ENCODE data around the gene BTBD9. TPM values are rescaled to one million over a fixed set of nuclear protein-coding genes. Genes with fewer than 3 reads are reported as not detected.

BTBD9 gene
- total and polyA plus RNA-seq, 7 experiments from 2014 or later, result 12.7 to 58.8 (median 37.8) TPM

GRCh38 chr6:38566295-38567030, 73.3 kb downstream of the BTBD9 start:
- ChIA-PET CTCF (no interaction called here), POLR2A (no interaction called here)
- Mint-ChIP-seq H3K36me3 (peaks cover 3 to 37% (median 30%) of the 10 kb centered on the region in 5 donors), H3K4me1 (peaks cover 6 to 17% (median 9%) of the 10 kb centered on the region in 7 donors), H3K27ac (no peak overlapping the region), H3K9me3 (peaks cover 0 to 1% (median 0%) of the 10 kb centered on the region in 11 donors), H3K27me3 (peaks cover 0 to 4% (median 0%) of the 10 kb centered on the region in 5 donors), H3K4me3 (no peak overlapping the region)
- DNase-seq (no peak), ATAC-seq (no peak)
- Histone ChIP-seq H3K36me3 (ENCODE audit: control insufficient read depth in 2 of 3, insufficient read depth in 3 of 3, low read length in 3 of 3) (no peaks in the 10 kb centered on the region), H3K9me3 (ENCODE audit: control insufficient read depth in 2 of 3, low read length in 3 of 3) (no peaks in the 10 kb centered on the region), H3K27me3 (ENCODE audit: control insufficient read depth in 2 of 2, insufficient read depth in 2 of 2, low read length in 2 of 2) (no peaks in the 10 kb centered on the region), H3K4me3 (ENCODE audit: low read length) (no peak overlapping the region), H3K27ac (ENCODE audit: low read depth, low read length) (no peak overlapping the region), H3K4me1 (ENCODE audit: control insufficient read depth in 2 of 2, insufficient read depth in 2 of 2, low read length in 2 of 2) (peaks cover under 1 to 2% of the 10 kb centered on the region in 2 donors)
- intact Hi-C loops (cut with micrococcal nuclease), result no loop called here

GRCh38 chr6:38564301-38564700, 75.4 kb downstream of the BTBD9 start:
- Histone ChIP-seq H3K27me3 (ENCODE audit: control insufficient read depth in 2 of 2, insufficient read depth in 2 of 2, low read length in 2 of 2) (no peaks in the 10 kb centered on the region), H3K9me3 (ENCODE audit: control insufficient read depth in 2 of 3, low read length in 3 of 3) (no peaks in the 10 kb centered on the region), H3K4me3 (ENCODE audit: low read length) (no peak overlapping the region), H3K27ac (ENCODE audit: low read depth, low read length) (no peak overlapping the region), H3K4me1 (ENCODE audit: control insufficient read depth in 2 of 2, insufficient read depth in 2 of 2, low read length in 2 of 2) (no peaks in the 10 kb centered on the region), H3K36me3 (ENCODE audit: control insufficient read depth in 2 of 3, insufficient read depth in 3 of 3, low read length in 3 of 3) (no peaks in the 10 kb centered on the region)
- Mint-ChIP-seq H3K4me3 (no peak overlapping the region), H3K27ac (peak overlapping the region in 1 of 9 donors; percentile 61), H3K27me3 (peaks cover 0 to 4% (median 0%) of the 10 kb centered on the region in 5 donors), H3K9me3 (peaks cover 0 to 1% (median 0%) of the 10 kb centered on the region in 11 donors), H3K36me3 (peaks cover 3 to 40% (median 30%) of the 10 kb centered on the region in 5 donors), H3K4me1 (peaks cover 0 to 6% (median 0%) of the 10 kb centered on the region in 7 donors)
- no peak for DNase-seq
- ChIA-PET POLR2A (no interaction called here), CTCF (interaction anchor here (1.1 kb wide), 1 partner anchor 14 kb away, joined by 3 read pairs; no protein-coding TSS in a partner anchor)
- intact Hi-C loops (cut with micrococcal nuclease), result no loop called here
- no peak for ATAC-seq

GRCh38 chr6:38555606-38556005, 84.1 kb downstream of the BTBD9 start:
- ChIA-PET POLR2A (no interaction called here), CTCF (no interaction called here)
- H3K4me3 ChIP-seq (ENCODE audit: low read length), result no peak overlapping the region
- H3K9me3 Mint-ChIP-seq, result no peaks in the 10 kb centered on the region
- H3K4me1 ChIP-seq (ENCODE audit: control insufficient read depth in 2 of 2, insufficient read depth in 2 of 2, low read length in 2 of 2), result no peaks in the 10 kb centered on the region
- no peaks in the 10 kb centered on the region for H3K27me3 ChIP-seq (ENCODE audit: control insufficient read depth in 2 of 2, insufficient read depth in 2 of 2, low read length in 2 of 2)
- peaks cover 0 to 23% (median 4%) of the 10 kb centered on the region in 5 donors for H3K36me3 Mint-ChIP-seq
- ATAC-seq (no peak), DNase-seq (no peak)
- peaks cover 0 to 6% (median 0%) of the 10 kb centered on the region in 7 donors for H3K4me1 Mint-ChIP-seq
- no peak overlapping the region for H3K27ac Mint-ChIP-seq
- no peaks in the 10 kb centered on the region for H3K9me3 ChIP-seq (ENCODE audit: control insufficient read depth in 2 of 3, low read length in 3 of 3)
- H3K4me3 Mint-ChIP-seq, result no peak overlapping the region
- no peaks in the 10 kb centered on the region for H3K27me3 Mint-ChIP-seq
- peaks cover 0 to 6% (median 3%) of the 10 kb centered on the region in 3 experiments for H3K36me3 ChIP-seq (ENCODE audit: control insufficient read depth in 2 of 3, insufficient read depth in 3 of 3, low read length in 3 of 3)
- intact Hi-C loops (cut with micrococcal nuclease), result no loop called here
- H3K27ac ChIP-seq (ENCODE audit: low read depth, low read length), result no peak overlapping the region

- H3K4me1 Mint-ChIP-seq, result peaks cover 0 to 6% (median 0%) of the 10 kb centered on the region in 7 donors
- no peaks in the 10 kb centered on the region for H3K4me1 ChIP-seq (ENCODE audit: control insufficient read depth in 2 of 2, insufficient read depth in 2 of 2, low read length in 2 of 2)
- peaks cover 0 to 22% (median 4%) of the 10 kb centered on the region in 5 donors for H3K36me3 Mint-ChIP-seq
- no peak overlapping the region for H3K4me3 ChIP-seq (ENCODE audit: low read length)
- H3K4me3 Mint-ChIP-seq, result no peak overlapping the region
- intact Hi-C loops (cut with micrococcal nuclease), result no loop called here
- no peaks in the 10 kb centered on the region for H3K27me3 Mint-ChIP-seq
- H3K27me3 ChIP-seq (ENCODE audit: control insufficient read depth in 2 of 2, insufficient read depth in 2 of 2, low read length in 2 of 2), result no peaks in the 10 kb centered on the region
- no peaks in the 10 kb centered on the region for H3K9me3 ChIP-seq (ENCODE audit: control insufficient read depth in 2 of 3, low read length in 3 of 3)
- no peak for ATAC-seq
- POLR2A ChIA-PET, result no interaction called here
- H3K27ac Mint-ChIP-seq, result peak overlapping the region in 1 of 9 donors; percentile 13
- peaks cover 0 to 6% (median 3%) of the 10 kb centered on the region in 3 experiments for H3K36me3 ChIP-seq (ENCODE audit: control insufficient read depth in 2 of 3, insufficient read depth in 3 of 3, low read length in 3 of 3)
- H3K27ac ChIP-seq (ENCODE audit: low read depth, low read length), result no peak overlapping the region
- no peak for DNase-seq
- H3K9me3 Mint-ChIP-seq, result no peaks in the 10 kb centered on the region
- CTCF ChIA-PET, result no interaction called here
These were observed 84.9 kb downstream of the BTBD9 start for GRCh38 chr6:38554700-38555413.

- no peak for ATAC-seq
- CTCF ChIA-PET, result no interaction called here
These were observed 85.7 kb downstream of the BTBD9 start for GRCh38 chr6:38554014-38554413.

GRCh38 chr6:38552121-38552520, 87.6 kb downstream of the BTBD9 start:
- ChIA-PET POLR2A (no interaction called here), CTCF (no interaction called here)
- Mint-ChIP-seq H3K27me3 (no peaks in the 10 kb centered on the region), H3K4me3 (no peak overlapping the region), H3K9me3 (no peaks in the 10 kb centered on the region), H3K36me3 (peaks cover 3 to 25% (median 11%) of the 10 kb centered on the region in 5 donors), H3K4me1 (peaks cover 0 to 6% (median 0%) of the 10 kb centered on the region in 7 donors), H3K27ac (no peak overlapping the region)
- ATAC-seq (peak; percentile 77), DNase-seq (no peak)
- peaks cover 0 to 3% (median 2%) of the 10 kb centered on the region in 3 experiments for H3K36me3 ChIP-seq (ENCODE audit: control insufficient read depth in 2 of 3, insufficient read depth in 3 of 3, low read length in 3 of 3)
- H3K27me3 ChIP-seq (ENCODE audit: control insufficient read depth in 2 of 2, insufficient read depth in 2 of 2, low read length in 2 of 2), result no peaks in the 10 kb centered on the region
- no peak overlapping the region for H3K4me3 ChIP-seq (ENCODE audit: low read length)
- H3K27ac ChIP-seq (ENCODE audit: low read depth, low read length), result no peak overlapping the region
- no peaks in the 10 kb centered on the region for H3K4me1 ChIP-seq (ENCODE audit: control insufficient read depth in 2 of 2, insufficient read depth in 2 of 2, low read length in 2 of 2)
- H3K9me3 ChIP-seq (ENCODE audit: control insufficient read depth in 2 of 3, low read length in 3 of 3), result no peaks in the 10 kb centered on the region
- intact Hi-C loops (cut with micrococcal nuclease), result no loop called here

More at GRCh38 chr6:38554014-38554413, 85.7 kb downstream of the BTBD9 start:
- Histone ChIP-seq H3K27ac (ENCODE audit: low read depth, low read length) (no peak overlapping the region), H3K9me3 (ENCODE audit: control insufficient read depth in 2 of 3, low read length in 3 of 3) (no peaks in the 10 kb centered on the region), H3K4me3 (ENCODE audit: low read length) (no peak overlapping the region), H3K27me3 (ENCODE audit: control insufficient read depth in 2 of 2, insufficient read depth in 2 of 2, low read length in 2 of 2) (no peaks in the 10 kb centered on the region), H3K36me3 (ENCODE audit: control insufficient read depth in 2 of 3, insufficient read depth in 3 of 3, low read length in 3 of 3) (peaks cover 0 to 6% (median 3%) of the 10 kb centered on the region in 3 experiments), H3K4me1 (ENCODE audit: control insufficient read depth in 2 of 2, insufficient read depth in 2 of 2, low read length in 2 of 2) (no peaks in the 10 kb centered on the region)
- DNase-seq, result no peak
- Mint-ChIP-seq H3K36me3 (peaks cover 0 to 19% (median 4%) of the 10 kb centered on the region in 5 donors), H3K27me3 (no peaks in the 10 kb centered on the region), H3K9me3 (no peaks in the 10 kb centered on the region), H3K27ac (no peak overlapping the region), H3K4me3 (no peak overlapping the region), H3K4me1 (peaks cover 0 to 6% (median 0%) of the 10 kb centered on the region in 7 donors)
- POLR2A ChIA-PET, result no interaction called here
- intact Hi-C loops (cut with micrococcal nuclease), result no loop called here

Measured in naive thymus-derived CD4-positive, alpha-beta T cell (primary cell).